ENCODE results near the gene HSPA12A.

The HSPA12A gene

DNA sequence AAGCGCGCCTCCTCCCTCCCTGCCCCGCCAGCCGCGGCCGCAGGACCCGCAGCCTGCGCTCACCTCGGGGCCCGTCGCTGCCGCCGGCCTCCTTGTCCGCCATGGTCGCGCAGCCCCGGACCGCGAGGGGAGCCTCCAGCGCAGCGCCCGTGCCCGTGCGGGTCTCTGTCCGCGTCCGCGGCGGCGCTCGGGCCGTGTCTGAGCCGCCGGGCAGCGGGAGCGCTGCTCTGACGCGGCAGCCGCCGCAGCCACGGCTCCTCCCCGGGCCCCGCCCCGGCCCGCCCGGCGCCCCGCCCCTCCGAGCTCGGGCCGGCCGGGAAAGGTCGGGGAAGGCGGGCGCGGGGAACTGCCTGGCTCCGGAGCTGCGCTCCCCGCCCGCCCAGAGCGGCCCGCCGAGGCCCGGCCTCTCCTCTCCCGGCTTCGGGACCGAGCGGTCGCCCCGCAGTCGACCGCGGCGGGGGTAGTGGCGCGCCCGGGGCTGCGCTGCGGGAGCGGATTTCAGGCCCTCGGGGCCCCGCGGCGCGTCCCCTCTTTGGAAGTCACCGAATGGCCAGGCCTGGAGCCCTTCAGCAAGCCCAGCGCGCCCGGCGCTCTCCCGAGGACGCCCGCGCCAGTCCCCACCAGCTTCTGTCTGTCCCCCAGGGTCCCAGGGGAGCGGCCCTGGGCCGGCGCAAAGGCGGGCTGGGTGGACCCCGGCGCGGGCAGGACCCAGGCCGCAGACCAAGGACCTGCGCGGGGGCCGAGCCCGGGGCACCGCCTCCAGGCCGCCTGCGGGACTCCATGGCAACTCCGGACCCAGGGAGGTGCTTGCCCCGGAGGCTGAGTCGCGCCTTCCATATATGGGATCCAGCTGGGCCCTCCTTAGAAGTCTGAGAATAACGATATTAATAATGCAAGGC is at the start of gene HSPA12A:
HSPA12A (minus strand) TSS at position 200 of the 899 bp plus-strand sequence; CDS start at position 103, 97 bp downstream.
- Mint-ChIP-seq H3K27ac (no peak within 1 kb of the TSS), H3K27me3 (peaks cover 55 to 73% of the 10 kb centered on the region in 2 donors)

GRCh38 chr10:116791241-116791640 is 48.9 kb upstream of the HSPA12A start:
- ATAC-seq (replicated peaks) (no peak), DNase-seq (no peak)
- Mint-ChIP-seq H3K4me3 (no peak overlapping the region), H3K4me1 (peaks cover 0 to 8% of the 10 kb centered on the region in 2 donors), H3K27ac (no peak overlapping the region), H3K27me3 (peaks cover 21 to 30% of the 10 kb centered on the region in 2 donors), H3K36me3 (peaks cover 0 to 3% of the 10 kb centered on the region in 2 donors), H3K9me3 (no peaks in the 10 kb centered on the region)

More for the DNA sequence above, at the start of gene HSPA12A:
- ATAC-seq (replicated peaks) = peak; percentile 84 to 88
- peak; percentile 18 for DNase-seq
- peaks cover 7 to 10% of the 10 kb centered on the region in 2 donors for H3K4me1 Mint-ChIP-seq
- peaks cover 0 to 3% of the 10 kb centered on the region in 2 donors for H3K36me3 Mint-ChIP-seq
- H3K9me3 Mint-ChIP-seq = peaks cover 3% of the 10 kb centered on the region in 2 donors
- peak within 1 kb of the TSS; percentile 61 to 67 for H3K4me3 Mint-ChIP-seq

- Mint-ChIP-seq H3K4me1 (peaks cover 0 to 8% of the 10 kb centered on the region in 2 donors), H3K27ac (no peak overlapping the region), H3K36me3 (peaks cover 0 to 3% of the 10 kb centered on the region in 2 donors), H3K27me3 (peaks cover 20 to 23% of the 10 kb centered on the region in 2 donors), H3K4me3 (peak overlapping the region; percentile 47 to 68), H3K9me3 (peaks cover 0 to under 1% of the 10 kb centered on the region in 2 donors)
- ATAC-seq (replicated peaks) (peak; percentile 68 to 72), DNase-seq (peak; percentile 41)
Observed at GRCh38 chr10:116787893-116788665, 45.7 kb upstream of the HSPA12A start.

- ATAC-seq (replicated peaks) (no peak), DNase-seq (no peak)
- peaks cover 16 to 20% of the 10 kb centered on the region in 2 donors for H3K27me3 Mint-ChIP-seq
- peak overlapping the region in 1 of 2 donors; percentile 68 for H3K4me3 Mint-ChIP-seq
- H3K4me1 Mint-ChIP-seq = peaks cover 0 to 8% of the 10 kb centered on the region in 2 donors
- H3K36me3 Mint-ChIP-seq = peaks cover 0 to 3% of the 10 kb centered on the region in 2 donors
- no peak overlapping the region for H3K27ac Mint-ChIP-seq
- peaks cover 0 to 1% of the 10 kb centered on the region in 2 donors for H3K9me3 Mint-ChIP-seq
Observed at GRCh38 chr10:116787053-116787659, 44.8 kb upstream of the HSPA12A start.

DNA sequence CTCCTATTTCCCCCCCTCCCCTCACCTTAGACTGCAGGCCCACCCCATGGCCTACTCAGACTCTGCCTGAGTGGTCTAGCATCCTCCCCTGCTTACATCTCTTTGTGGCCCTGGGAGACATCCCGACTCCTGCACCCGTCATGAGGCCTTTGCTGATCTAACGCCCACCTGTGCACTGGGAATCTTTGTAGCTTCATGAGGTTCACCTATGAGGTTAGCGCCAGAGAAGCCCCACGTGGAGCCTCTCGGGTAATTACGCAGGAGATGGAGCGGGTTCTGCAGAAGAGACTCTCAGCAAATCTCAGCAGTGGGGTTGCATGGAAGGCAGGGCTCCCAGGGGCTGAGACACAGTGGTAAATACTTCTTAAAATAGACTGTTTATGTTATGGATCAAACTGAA is 43.5 kb upstream of the HSPA12A start:
- Mint-ChIP-seq H3K9me3 (peaks cover 0 to 1% of the 10 kb centered on the region in 2 donors), H3K27ac (no peak overlapping the region), H3K36me3 (peaks cover 0 to 3% of the 10 kb centered on the region in 2 donors), H3K27me3 (peaks cover 13 to 14% of the 10 kb centered on the region in 2 donors), H3K4me3 (no peak overlapping the region), H3K4me1 (peaks cover 0 to 8% of the 10 kb centered on the region in 2 donors)
- DNase-seq (no peak), ATAC-seq (replicated peaks) (no peak)

DNA sequence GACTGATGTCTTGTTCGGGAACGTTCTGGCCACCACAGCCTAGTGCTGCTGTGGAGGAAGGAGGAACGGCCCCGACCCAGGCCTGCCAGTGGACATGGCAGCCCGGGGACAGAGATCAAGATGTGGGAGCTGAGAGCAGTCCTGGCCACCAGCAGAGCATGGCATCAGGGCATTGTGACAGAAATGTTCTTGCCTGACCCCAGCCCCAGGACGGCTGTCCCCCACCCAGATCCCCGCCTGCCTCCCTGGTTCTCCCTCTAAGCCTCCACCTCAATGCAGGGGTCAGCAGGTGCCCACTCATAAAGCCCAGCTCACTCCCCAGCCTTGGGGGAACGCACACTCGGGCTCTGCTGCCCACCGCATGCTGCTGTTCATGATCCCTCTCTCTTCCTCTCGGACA is 42.9 kb upstream of the HSPA12A start:
- Mint-ChIP-seq H3K36me3 (peaks cover 0 to under 1% of the 10 kb centered on the region in 2 donors), H3K27me3 (peaks cover 7 to 8% of the 10 kb centered on the region in 2 donors), H3K9me3 (peaks cover 0 to 1% of the 10 kb centered on the region in 2 donors), H3K27ac (no peak overlapping the region), H3K4me1 (peaks cover 0 to 8% of the 10 kb centered on the region in 2 donors), H3K4me3 (no peak overlapping the region)
- DNase-seq = no peak
- no peak for ATAC-seq (replicated peaks)

DNA sequence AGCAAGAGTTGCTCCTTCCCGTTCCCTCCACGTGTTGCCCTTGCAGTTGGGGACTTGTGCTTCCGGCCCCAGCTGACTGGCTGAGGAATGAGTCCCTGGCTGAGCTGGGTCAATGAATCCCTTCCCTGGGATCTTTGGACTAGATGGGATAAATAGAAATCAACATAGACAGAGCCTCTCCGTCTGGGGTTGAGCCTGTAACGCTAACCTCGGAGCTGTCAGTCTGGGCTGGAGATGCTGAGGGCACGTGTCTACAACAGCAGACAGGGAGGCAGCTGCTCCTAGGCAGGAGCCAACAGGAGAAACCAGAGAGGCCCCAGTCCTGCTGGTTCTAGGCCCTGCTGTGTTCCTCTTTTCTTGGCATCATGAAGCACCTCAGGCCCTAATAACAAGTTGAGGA is 42.3 kb upstream of the HSPA12A start:
- Mint-ChIP-seq H3K4me1 (peaks cover 0 to 8% of the 10 kb centered on the region in 2 donors), H3K4me3 (no peak overlapping the region), H3K36me3 (no peaks in the 10 kb centered on the region), H3K27ac (no peak overlapping the region), H3K9me3 (peaks cover 0 to 1% of the 10 kb centered on the region in 2 donors), H3K27me3 (peaks cover 5 to 6% of the 10 kb centered on the region in 2 donors)
- no peak for ATAC-seq (replicated peaks)
- no peak for DNase-seq

DNA sequence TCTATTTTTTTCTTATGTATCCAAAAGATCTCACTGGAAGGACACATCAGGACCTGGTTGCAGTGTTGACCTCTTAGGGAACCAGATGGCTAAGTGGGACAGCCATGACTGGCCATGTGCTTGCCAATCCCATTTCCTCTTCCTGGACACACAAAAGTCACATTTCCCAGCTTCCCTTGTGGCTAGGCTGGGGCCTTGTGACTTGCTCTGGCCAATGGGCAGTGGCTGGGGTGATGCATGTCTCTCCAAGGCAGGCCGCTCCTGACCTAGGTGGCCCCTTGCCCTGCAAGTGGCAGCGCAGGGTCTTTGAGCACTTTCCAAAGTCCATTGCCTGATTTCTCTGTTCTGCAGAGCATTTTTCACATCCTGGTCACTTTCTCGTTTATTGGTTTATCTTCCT is 41.7 kb upstream of the HSPA12A start:
- Mint-ChIP-seq H3K4me1 (peaks cover 0 to 8% of the 10 kb centered on the region in 2 donors), H3K4me3 (no peak overlapping the region), H3K27me3 (peaks cover 5 to 6% of the 10 kb centered on the region in 2 donors), H3K36me3 (no peaks in the 10 kb centered on the region), H3K9me3 (peaks cover 0 to 1% of the 10 kb centered on the region in 2 donors), H3K27ac (no peak overlapping the region)
- ATAC-seq (replicated peaks) (no peak), DNase-seq (no peak)

DNA sequence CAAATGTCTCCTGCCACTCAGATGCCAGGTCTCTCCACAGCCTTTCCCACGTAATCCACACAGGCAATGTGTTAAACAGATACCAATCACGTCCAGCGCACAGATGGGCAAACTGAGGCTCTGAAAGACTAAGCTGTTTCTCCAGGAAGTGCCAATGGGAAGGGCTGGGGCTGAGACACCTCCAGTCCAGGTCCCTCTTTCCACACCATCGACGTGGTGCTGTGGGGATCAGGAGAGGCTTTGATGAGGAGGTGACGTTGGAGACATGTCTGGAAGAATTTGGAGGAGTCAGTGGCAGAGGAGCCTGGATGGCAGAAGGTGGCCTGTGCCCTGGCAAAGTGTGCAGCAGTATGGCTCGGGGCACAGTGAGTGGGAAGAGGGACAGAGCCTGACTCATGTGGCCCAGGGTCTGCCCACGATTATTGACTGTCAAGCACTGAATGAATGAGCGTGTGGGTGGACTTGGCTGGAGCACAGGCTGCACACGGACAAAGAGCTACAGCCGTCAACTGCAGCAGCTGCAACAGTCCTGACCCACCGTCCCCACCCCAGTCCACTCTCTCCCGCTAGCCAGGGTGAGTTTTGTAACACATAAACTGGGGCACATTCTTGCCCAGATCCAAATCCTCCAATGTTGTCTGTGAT is 40.8 kb upstream of the HSPA12A start:
- no peak overlapping the region for H3K27ac Mint-ChIP-seq
- peaks cover 0 to 1% of the 10 kb centered on the region in 2 donors for H3K9me3 Mint-ChIP-seq
- no peak overlapping the region for H3K4me3 Mint-ChIP-seq
- H3K4me1 Mint-ChIP-seq = peaks cover 0 to 6% of the 10 kb centered on the region in 2 donors
- ATAC-seq (replicated peaks) = no peak
- H3K36me3 Mint-ChIP-seq = no peaks in the 10 kb centered on the region
- H3K27me3 Mint-ChIP-seq = peaks cover 5 to 6% of the 10 kb centered on the region in 2 donors
- DNase-seq = no peak

GRCh38 chr10:116781370-116781884 is 39.1 kb upstream of the HSPA12A start:
- H3K9me3 Mint-ChIP-seq = peaks cover 0 to 1% of the 10 kb centered on the region in 2 donors

DNA sequence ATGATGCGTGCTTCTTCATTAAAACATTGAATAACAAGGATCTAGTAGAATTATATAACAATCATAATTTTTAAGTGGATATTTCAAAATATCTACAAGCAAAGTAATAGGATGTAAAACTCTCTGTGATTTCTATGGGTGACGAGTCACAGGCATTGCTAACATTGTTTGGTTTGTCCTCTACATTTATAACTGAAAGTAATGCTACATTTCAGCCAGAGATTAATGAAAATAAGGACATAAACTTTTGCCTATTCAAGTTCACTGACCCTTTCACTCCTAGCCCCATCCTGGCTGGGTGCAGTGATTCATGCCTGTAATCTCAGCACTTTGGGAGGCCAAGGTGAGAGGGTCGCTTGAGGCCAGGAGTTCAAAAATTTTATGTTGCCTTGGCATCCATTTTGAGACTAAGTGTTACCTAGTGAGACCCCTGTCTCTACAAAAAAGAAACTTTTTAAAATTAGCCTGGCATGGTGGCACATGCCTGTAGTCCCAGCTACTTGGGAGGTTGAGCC is 38.4 kb upstream of the HSPA12A start:
- H3K36me3 Mint-ChIP-seq = no peaks in the 10 kb centered on the region
- H3K4me1 Mint-ChIP-seq = no peaks in the 10 kb centered on the region
- H3K27me3 Mint-ChIP-seq = peaks cover 3 to 12% of the 10 kb centered on the region in 2 donors
- H3K4me3 Mint-ChIP-seq = no peak overlapping the region
- H3K27ac Mint-ChIP-seq = no peak overlapping the region
- DNase-seq (no peak), ATAC-seq (replicated peaks) (no peak)
- H3K9me3 Mint-ChIP-seq = peaks cover 0 to 1% of the 10 kb centered on the region in 2 donors

More at GRCh38 chr10:116781370-116781884, 39.1 kb upstream of the HSPA12A start:
- Mint-ChIP-seq H3K4me1 (no peaks in the 10 kb centered on the region), H3K27ac (no peak overlapping the region), H3K27me3 (peaks cover 0 to 6% of the 10 kb centered on the region in 2 donors), H3K4me3 (no peak overlapping the region), H3K36me3 (no peaks in the 10 kb centered on the region)
- ATAC-seq (replicated peaks) (no peak), DNase-seq (no peak)

- H3K36me3 Mint-ChIP-seq = no peaks in the 10 kb centered on the region
- no peak overlapping the region for H3K27ac Mint-ChIP-seq
- H3K27me3 Mint-ChIP-seq = peaks cover 7 to 12% of the 10 kb centered on the region in 2 donors
- DNase-seq (no peak), ATAC-seq (replicated peaks) (no peak)
- H3K4me1 Mint-ChIP-seq = no peaks in the 10 kb centered on the region
- peaks cover 0 to 1% of the 10 kb centered on the region in 2 donors for H3K9me3 Mint-ChIP-seq
- H3K4me3 Mint-ChIP-seq = no peak overlapping the region
Observed at GRCh38 chr10:116779076-116779687, 36.8 kb upstream of the HSPA12A start.

GRCh38 chr10:116777006-116777405 is 34.6 kb upstream of the HSPA12A start:
- Mint-ChIP-seq H3K27me3 (peaks cover 7 to 12% of the 10 kb centered on the region in 2 donors), H3K9me3 (no peaks in the 10 kb centered on the region), H3K27ac (no peak overlapping the region), H3K4me1 (no peaks in the 10 kb centered on the region), H3K36me3 (no peaks in the 10 kb centered on the region), H3K4me3 (no peak overlapping the region)
- DNase-seq (no peak), ATAC-seq (replicated peaks) (no peak)
